K562 (cell line): ENCODE measurements around the gene USP31. TPM values are rescaled to one million over a fixed set of nuclear protein-coding genes. Genes with fewer than 3 reads are reported as not detected.

Experiments used
- ATAC-seq: fragments of 200-7000 bp; cut with Tn5 transposase; 3 replicates; pipeline ENCODE4 v1.9.1; 2020; ENCODE audit warnings: moderate library complexity
- BruUV-seq: library from RNA; stranded (reverse); fragments of 400-500 nt; replicated peaks from 2 replicates; lab custom pipeline; 2021; lab: Mats Ljungman, UMichigan
- CTCF ChIA-PET: fragments of 300-600 bp; formaldehyde crosslinking; extraction: SDS; loops from one replicate; lab custom pipeline; 2021; ENCODE audit warnings: low intra/inter-chr PET ratio; lab: Yijun Ruan, JAX
- POLR2A ChIA-PET: fragments of 300-600, 350-650 bp; sonication (Branson Sonifier 250); formaldehyde crosslinking; extraction: SDS; loops from one replicate; lab custom pipeline; 2021; ENCODE audit warnings: antibody characterized with exemption, inconsistent platforms; lab: Yijun Ruan, JAX
- DNase-seq, 4 experiments: peaks; one replicate each; pipeline versions ENCODE4 v3.0.0 to v3.0.0-alpha.2; 2011 to 2018; ENCODE audit warnings: low spot score in 3 of 4, mixed read lengths in 3 of 4; ENCODE audit errors: extremely low read depth in 1 of 4
- FAIRE-seq: peaks from 2 replicates; lab custom pipeline; 2011; peaks lifted over from hg19 to GRCh38; lab: Jason Lieb, UNC
- H2AFZ ChIP-seq: 2 replicates; pipeline ENCODE4 v1.6.0; 2011; ENCODE audit warnings: low read depth, low read length, control low read depth, inconsistent platforms
- H3K27ac ChIP-seq: fragments of 200-600 bp; 3 replicates; pipeline ENCODE4 v1.8.0; 2011; ENCODE audit warnings: low read depth, mild to moderate bottlenecking, control low read depth, inconsistent platforms, low read length, moderate library complexity, mixed read lengths; ENCODE audit errors: extremely low read depth
- H3K27me3 ChIP-seq, 2 experiments: fragments of 300-600 bp in 1 of 2; 2 replicates in 1 of 2; 3 replicates in 1 of 2; pipeline versions ENCODE4 v1.6.0 to v1.8.0; 2011; ENCODE audit warnings: inconsistent platforms in 2 of 2, low read length in 2 of 2, mild to moderate bottlenecking in 1 of 2, mixed read lengths in 1 of 2, moderate library complexity in 1 of 2; ENCODE audit not compliant: control insufficient read depth in 2 of 2, insufficient read depth in 2 of 2
- H3K36me3 ChIP-seq: fragments of 300-600 bp; 3 replicates; pipeline ENCODE4 v1.8.0; 2011; ENCODE audit warnings: mild to moderate bottlenecking, low read length, inconsistent platforms; ENCODE audit not compliant: control insufficient read depth, insufficient read depth
- H3K4me1 ChIP-seq, 2 experiments: fragments of 200-600 bp in 1 of 2; replicated peaks in 1 of 2; 2 replicates in 1 of 2; 3 replicates in 1 of 2; pipeline versions ENCODE4 v1.5.1 to v1.8.0; 2011; ENCODE audit warnings: inconsistent platforms in 2 of 2, low read length in 2 of 2, mild to moderate bottlenecking in 1 of 2, mixed read lengths in 1 of 2, moderate library complexity in 1 of 2; ENCODE audit not compliant: control insufficient read depth in 2 of 2, insufficient read depth in 2 of 2
- H3K4me2 ChIP-seq: 2 replicates; pipeline ENCODE4 v1.6.1; 2011; ENCODE audit warnings: low read length, control low read depth, inconsistent platforms, mixed read lengths; ENCODE audit not compliant: insufficient read depth
- H3K4me3 ChIP-seq: fragments of 200-600 bp; sonication (generic), shearing (Covaris generic); 2 replicates; pipeline ENCODE4 v1.5.1; 2016; ENCODE audit warnings: control low read depth, inconsistent platforms
- H3K79me2 ChIP-seq: fragments of 200-600 bp; 3 replicates; pipeline ENCODE4 v1.8.0; 2011; ENCODE audit warnings: low read length, inconsistent platforms; ENCODE audit not compliant: control insufficient read depth, insufficient read depth
- H3K9ac ChIP-seq, 2 experiments: 2 replicates each; pipeline versions ENCODE4 v1.6.0 to v1.6.1; 2011; ENCODE audit warnings: low read depth in 2 of 2, low read length in 2 of 2, control low read depth in 1 of 2, inconsistent platforms in 1 of 2, mild to moderate bottlenecking in 1 of 2, mixed read lengths in 1 of 2; ENCODE audit not compliant: insufficient read depth in 1 of 2
- H3K9me1 ChIP-seq: one replicate; pipeline ENCODE4 v1.6.0; 2011; ENCODE audit warnings: inconsistent platforms, mild to moderate bottlenecking, low read length, moderate library complexity; ENCODE audit not compliant: control insufficient read depth, insufficient read depth
- H3K9me3 ChIP-seq: replicated peaks from 2 replicates; pipeline ENCODE4 v1.5.1; 2011; ENCODE audit warnings: low read depth, low read length, inconsistent platforms; ENCODE audit not compliant: control insufficient read depth, insufficient read depth
- H4K20me1 ChIP-seq: replicated peaks from 2 replicates; pipeline ENCODE4 v1.6.1; 2011; ENCODE audit warnings: low read length, inconsistent platforms, mixed read lengths; ENCODE audit not compliant: control insufficient read depth, insufficient read depth
- BMI1 ChIP-seq: fragments of 150-350 bp; IDR thresholded peaks from 2 replicates; pipeline ENCODE4 v1.6.1; 2014; ENCODE audit warnings: low read length
- CREB1 ChIP-seq, 2 experiments: sonication (generic) in 1 of 2; formaldehyde crosslinking in 1 of 2; IDR thresholded peaks; 2 replicates each; pipeline versions ENCODE4 v1.6.1 to v1.8.0; 2012 to 2022; ENCODE audit warnings: inconsistent platforms in 1 of 2, mild to moderate bottlenecking in 1 of 2, missing genetic modification reagents in 1 of 2, moderate library complexity in 1 of 2
- CREM ChIP-seq: IDR thresholded peaks from 2 replicates; pipeline ENCODE4 v1.6.1; 2014; ENCODE audit warnings: antibody characterized with exemption, low read depth
- CXXC5 ChIP-seq: fragments of 250-450 bp; sonication (Bioruptor Pico); IDR thresholded peaks from 2 replicates; pipeline ENCODE4 v1.8.0; 2022; ENCODE audit warnings: inconsistent platforms, mild to moderate bottlenecking, moderate library complexity
- ETV1 ChIP-seq: fragments of 450-650 bp; conservative IDR thresholded peaks from 2 replicates; pipeline ENCODE4 v1.6.1; 2016; ENCODE audit warnings: missing genetic modification characterization, control low read depth, low read depth, missing compliant biosample characterization
- MCM7 ChIP-seq, 2 experiments: fragments of 450-650 bp; IDR thresholded peaks; 2 replicates each; pipeline ENCODE4 v1.6.1; 2016 to 2018
- MEF2D ChIP-seq: conservative IDR thresholded peaks from 2 replicates; pipeline ENCODE4 v1.6.1; 2016; ENCODE audit warnings: low read depth, missing genetic modification characterization, missing compliant biosample characterization
- POLR2AphosphoS2 ChIP-seq: IDR thresholded peaks from 2 replicates; pipeline ENCODE4 v1.6.1; 2012; ENCODE audit warnings: low read length, improper control_type of control experiment
- RFX5 ChIP-seq: IDR thresholded peaks from 2 replicates; pipeline ENCODE4 v1.6.1; 2011; ENCODE audit warnings: low read depth, mild to moderate bottlenecking, improper control_type of control experiment, low read length
- TRIM24 ChIP-seq, 2 experiments: fragments of 450-650 bp; IDR thresholded peaks; 2 replicates each; pipeline ENCODE4 v1.6.1; 2016
- YY1 ChIP-seq, 3 experiments: IDR thresholded peaks; 2 replicates each; pipeline ENCODE4 v1.6.1; 2011; ENCODE audit warnings: low read length in 2 of 3, mild to moderate bottlenecking in 2 of 3, moderate library complexity in 2 of 3, borderline replicate concordance in 1 of 3, control low read depth in 1 of 3, low read depth in 1 of 3; ENCODE audit not compliant: insufficient read depth in 3 of 3, insufficient replicate concordance in 2 of 3, control insufficient read depth in 1 of 3, insufficient read length in 1 of 3; ENCODE audit errors: extremely low read depth in 1 of 3
- ZFP36 ChIP-seq: fragments of 150-350 bp; IDR thresholded peaks from 2 replicates; pipeline ENCODE4 v1.6.1; 2018; ENCODE audit warnings: low read length, low read depth; ENCODE audit not compliant: partially characterized antibody
- ZNF778 ChIP-seq: fragments of 450-650 bp; formaldehyde crosslinking; IDR thresholded peaks from 2 replicates; pipeline ENCODE4 v1.4.0; 2020; ENCODE audit warnings: mild to moderate bottlenecking, moderate library complexity
- WGBS: fragments of 100-300 bp; shearing (Covaris generic); methylation state at CpG from one replicate; pipeline ENCODE4 v1.1.6; 2016; ENCODE audit warnings: low coverage, mixed read lengths; ENCODE audit not compliant: insufficient coverage; ENCODE audit errors: missing lambda C conversion rate; 5-methylcytosine and 5-hydroxymethylcytosine counted together
- in situ Hi-C: fragments of 300-500 bp; cut with MboI; formaldehyde crosslinking; loops from 4 replicates; pipeline ENCODE4 v1.15.0; 2018; ENCODE audit warnings: inconsistent platforms, mixed read lengths
- intact Hi-C: fragments of 100-400 bp; cut with micrococcal nuclease; formaldehyde crosslinking; loops from 2 replicates; pipeline ENCODE4 v1.14.2; 2022
- polyA plus RNA-seq, 8 experiments: library from polyadenylated mRNA; depleted of rRNA in 4 of 8; stranded (reverse) in 5 of 8; unstranded in 3 of 8; fragments of >200 nt; fragmentation: Nextera tagmentation in 2 of 8; fragmentation: Illumina TruSeq in 1 of 8; extraction: Ambion mirVana in 2 of 8; extraction: Trizol in 1 of 8; gene quantifications; 2 replicates each; pipeline versions ENCODE4 v1.2.1 to v1.2.3, GENCODE V29; 2011 to 2014; ENCODE audit warnings: inconsistent platforms in 1 of 8, missing spikeins in 1 of 8
- total RNA-seq, 7 experiments: library from RNA; depleted of rRNA in 6 of 7; stranded (reverse); fragments of >200 nt in 6 of 7; fragmentation: Illumina TruSeq in 2 of 7; extraction: Trizol in 2 of 7; gene quantifications; 2 replicates each; pipeline versions ENCODE4 v1.2.1 to v1.2.3, GENCODE V29; 2011 to 2021; ENCODE audit warnings: low replicate concordance in 1 of 7
- TF ChIP-seq, protein P1 (sequence below): fragments of 250-450 bp; sonication (Bioruptor Pico); IDR thresholded peaks from 2 replicates; pipeline ENCODE4 v1.5.0; 2021
- TF ChIP-seq, protein P2 (sequence below): fragments of 250-450 bp; sonication (Bioruptor Pico); IDR thresholded peaks from 2 replicates; pipeline ENCODE4 v1.6.1; 2021; ENCODE audit warnings: mild to moderate bottlenecking
- TF ChIP-seq, protein P3 (sequence below): IDR thresholded peaks from 2 replicates; pipeline ENCODE4 v1.6.1; 2011; ENCODE audit warnings: borderline replicate concordance, low read depth, mild to moderate bottlenecking, moderate library complexity, low read length; ENCODE audit not compliant: insufficient read depth, poor library complexity, severe bottlenecking
- TF ChIP-seq, protein P4 (sequence below): fragments of 450-650 bp; conservative IDR thresholded peaks from 2 replicates; pipeline ENCODE4 v1.6.1; 2016; ENCODE audit warnings: missing genetic modification characterization, low read depth, mild to moderate bottlenecking, control low read depth, missing compliant biosample characterization

USP31 gene
- total and polyA plus RNA-seq, 9 of the 15 experiments (the other 6 are each of a cell fraction or from before 2014, with no cell fraction given) = 0.56 to 4.9 (median 2.9) TPM

DNA sequence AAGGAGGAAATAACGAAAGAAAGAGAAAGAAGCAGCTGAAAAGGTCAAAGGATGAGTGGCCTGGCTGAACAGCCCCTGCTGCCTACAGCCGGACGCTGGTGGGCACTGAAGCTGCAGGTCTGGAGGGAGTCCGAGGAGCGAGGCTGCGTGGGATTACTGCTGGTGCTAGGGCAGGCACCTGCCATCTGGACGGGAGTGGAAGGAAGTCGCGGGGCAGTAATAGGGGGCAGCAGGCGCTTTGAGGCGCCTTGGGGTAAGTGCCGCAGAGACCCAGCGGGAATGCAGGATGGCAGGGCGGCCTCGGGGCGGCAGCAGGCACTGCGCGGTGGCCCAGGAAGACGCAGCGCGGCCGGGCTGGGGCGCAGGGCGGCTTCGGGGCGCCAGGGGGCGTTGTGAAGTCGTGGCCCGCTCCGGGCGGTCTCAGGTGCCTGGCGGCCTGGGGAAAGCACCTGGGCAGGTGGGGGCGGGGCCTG is 33.0 kb upstream of the USP31 start:
- Histone ChIP-seq H3K4me2 (no peak overlapping the region), H3K27ac (no peak overlapping the region), H3K4me3 (no peak overlapping the region), H3K36me3 (no peaks in the 10 kb centered on the region), H3K9me1 (no peaks in the 10 kb centered on the region), H3K79me2 (no peaks in the 10 kb centered on the region), H4K20me1 (peaks cover 3% of the 10 kb centered on the region; the same call in 1 of the 2 replicates), H3K9me3 (no peaks in the 10 kb centered on the region), H2AFZ (no peak overlapping the region; the same call in 1 of the 2 replicates), H3K27me3 (peaks cover 16 to 26% of the 10 kb centered on the region in 2 experiments; a peak in 4 of 5 replicates), H3K9ac (no peak overlapping the region; a peak in 1 of 4 replicates), H3K4me1 (peaks cover 0 to 13% of the 10 kb centered on the region in 2 experiments; a peak in 2 of 5 replicates)
- CTCF ChIA-PET = interaction anchor here (0.6 to 2.3 kb wide), 4 partner anchors 252 to 1317 kb away, joined by 3 to 21 read pairs (median 6); partner anchors contain the start of genes EARS2 and UBFD1
- no peak for FAIRE-seq
- peak; percentile 65 to 82 (median 78) for DNase-seq
- 18% methylated on average over 22 of the region's 33 CpGs for WGBS
- in situ Hi-C loops (loop anchor here (10.0 kb wide), 1 partner anchor 253 kb away; no protein-coding TSS in a partner anchor), intact Hi-C loops (loop anchor here (1.0 kb wide), 1 partner anchor 252 kb away; no protein-coding TSS in a partner anchor)
- peak; percentile 100 for ATAC-seq
- no TSS peak for BruUV-seq
- POLR2A ChIA-PET = interaction anchor here (0.6 kb wide), 1 partner anchor 36 kb away, joined by 3 read pairs; no protein-coding TSS in a partner anchor
- TF ChIP-seq ZNF778 (CRISPR knock-in tag) (no peak), ETV1 (no peak), CREB1 (IDR thresholded peaks at IDR 0.05) (no peak), CREB1 (CRISPR knock-in tag; IDR thresholded peaks at IDR 0.05) (no peak), YY1 (IDR thresholded peaks at IDR 0.05; ENCODE audit: borderline replicate concordance in 1 of 3, control insufficient read depth in 1 of 3, extremely low read depth in 1 of 3, insufficient read depth in 3 of 3, insufficient read length in 1 of 3, insufficient replicate concordance in 2 of 3, low read depth in 1 of 3, low read length in 2 of 3) (peak in 1 of 3 experiments; percentile 39), ZFP36 (no peak), CREM (peak; percentile 43; the same call in 1 of the 2 replicates), MCM7 (IDR thresholded peaks at IDR 0.05) (no peak), CXXC5 (CRISPR knock-in tag) (peak; percentile 61), RFX5 (no peak), BMI1 (no peak), POLR2AphosphoS2 (no peak), MEF2D (no peak), TRIM24 (IDR thresholded peaks at IDR 0.05) (no peak)
- TF ChIP-seq, protein P1, sequence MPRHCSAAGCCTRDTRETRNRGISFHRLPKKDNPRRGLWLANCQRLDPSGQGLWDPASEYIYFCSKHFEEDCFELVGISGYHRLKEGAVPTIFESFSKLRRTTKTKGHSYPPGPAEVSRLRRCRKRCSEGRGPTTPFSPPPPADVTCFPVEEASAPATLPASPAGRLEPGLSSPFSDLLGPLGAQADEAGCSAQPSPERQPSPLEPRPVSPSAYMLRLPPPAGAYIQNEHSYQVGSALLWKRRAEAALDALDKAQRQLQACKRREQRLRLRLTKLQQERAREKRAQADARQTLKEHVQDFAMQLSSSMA (CRISPR knock-in tag) = no peak
- TF ChIP-seq, protein P2, sequence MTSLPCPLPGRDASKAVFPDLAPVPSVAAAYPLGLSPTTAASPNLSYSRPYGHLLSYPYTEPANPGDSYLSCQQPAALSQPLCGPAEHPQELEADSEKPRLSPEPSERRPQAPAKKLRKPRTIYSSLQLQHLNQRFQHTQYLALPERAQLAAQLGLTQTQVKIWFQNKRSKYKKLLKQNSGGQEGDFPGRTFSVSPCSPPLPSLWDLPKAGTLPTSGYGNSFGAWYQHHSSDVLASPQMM (CRISPR knock-in tag) = no peak
- TF ChIP-seq, protein P3, sequence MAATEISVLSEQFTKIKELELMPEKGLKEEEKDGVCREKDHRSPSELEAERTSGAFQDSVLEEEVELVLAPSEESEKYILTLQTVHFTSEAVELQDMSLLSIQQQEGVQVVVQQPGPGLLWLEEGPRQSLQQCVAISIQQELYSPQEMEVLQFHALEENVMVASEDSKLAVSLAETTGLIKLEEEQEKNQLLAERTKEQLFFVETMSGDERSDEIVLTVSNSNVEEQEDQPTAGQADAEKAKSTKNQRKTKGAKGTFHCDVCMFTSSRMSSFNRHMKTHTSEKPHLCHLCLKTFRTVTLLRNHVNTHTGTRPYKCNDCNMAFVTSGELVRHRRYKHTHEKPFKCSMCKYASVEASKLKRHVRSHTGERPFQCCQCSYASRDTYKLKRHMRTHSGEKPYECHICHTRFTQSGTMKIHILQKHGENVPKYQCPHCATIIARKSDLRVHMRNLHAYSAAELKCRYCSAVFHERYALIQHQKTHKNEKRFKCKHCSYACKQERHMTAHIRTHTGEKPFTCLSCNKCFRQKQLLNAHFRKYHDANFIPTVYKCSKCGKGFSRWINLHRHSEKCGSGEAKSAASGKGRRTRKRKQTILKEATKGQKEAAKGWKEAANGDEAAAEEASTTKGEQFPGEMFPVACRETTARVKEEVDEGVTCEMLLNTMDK = peak; percentile 91
- TF ChIP-seq, protein P4, sequence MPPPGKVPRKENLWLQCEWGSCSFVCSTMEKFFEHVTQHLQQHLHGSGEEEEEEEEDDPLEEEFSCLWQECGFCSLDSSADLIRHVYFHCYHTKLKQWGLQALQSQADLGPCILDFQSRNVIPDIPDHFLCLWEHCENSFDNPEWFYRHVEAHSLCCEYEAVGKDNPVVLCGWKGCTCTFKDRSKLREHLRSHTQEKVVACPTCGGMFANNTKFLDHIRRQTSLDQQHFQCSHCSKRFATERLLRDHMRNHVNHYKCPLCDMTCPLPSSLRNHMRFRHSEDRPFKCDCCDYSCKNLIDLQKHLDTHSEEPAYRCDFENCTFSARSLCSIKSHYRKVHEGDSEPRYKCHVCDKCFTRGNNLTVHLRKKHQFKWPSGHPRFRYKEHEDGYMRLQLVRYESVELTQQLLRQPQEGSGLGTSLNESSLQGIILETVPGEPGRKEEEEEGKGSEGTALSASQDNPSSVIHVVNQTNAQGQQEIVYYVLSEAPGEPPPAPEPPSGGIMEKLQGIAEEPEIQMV (tag) = no peak
